GDM1 (cell line): ENCODE results near the gene COX19.

ENCODE experiments used
- DNase-seq: peaks from one replicate; lab custom pipeline; 2025; lab: John Stamatoyannopoulos, UW

Gene COX19, protein sequence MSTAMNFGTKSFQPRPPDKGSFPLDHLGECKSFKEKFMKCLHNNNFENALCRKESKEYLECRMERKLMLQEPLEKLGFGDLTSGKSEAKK

DNA sequence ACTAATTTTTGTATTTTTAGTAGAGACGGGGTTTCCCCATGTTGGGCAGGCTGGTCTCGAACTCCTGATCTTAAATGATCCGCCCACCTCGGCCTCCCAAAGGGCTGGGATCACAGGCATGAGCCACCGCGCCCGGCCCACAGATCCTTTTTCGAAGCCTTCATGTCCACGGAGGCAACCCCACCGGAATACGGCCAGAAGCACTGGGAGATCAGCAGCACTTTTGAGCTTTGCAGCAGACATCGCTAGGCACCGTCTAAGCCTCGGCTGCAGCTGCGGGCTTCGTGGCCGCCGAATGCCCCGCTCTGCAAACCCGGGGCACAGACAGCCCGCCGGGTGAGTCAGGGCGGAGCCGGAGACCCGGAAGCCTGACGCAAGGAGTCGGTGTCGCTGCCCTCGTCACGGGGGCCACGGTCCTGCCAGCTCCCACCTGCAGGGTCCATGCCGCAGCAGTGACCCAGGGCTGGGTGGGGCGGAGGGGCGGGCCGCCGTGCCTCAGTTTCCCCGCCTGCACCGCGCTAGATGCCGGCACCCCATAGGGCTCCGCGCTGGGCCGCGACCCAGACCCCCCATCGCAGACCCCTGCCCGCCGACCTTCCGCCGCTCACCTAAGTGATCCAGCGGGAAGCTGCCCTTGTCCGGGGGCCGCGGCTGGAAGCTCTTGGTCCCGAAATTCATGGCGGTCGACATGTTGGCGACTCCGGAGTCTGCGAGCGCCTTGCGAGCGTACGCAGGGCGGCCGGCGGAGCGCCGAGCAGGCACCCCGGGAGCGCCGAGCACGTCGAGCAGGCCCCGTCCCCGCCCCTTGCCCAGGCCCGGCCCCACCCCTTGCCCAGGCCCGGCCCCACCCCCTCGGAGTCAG, at the start of gene COX19:
Gene COX19 (minus strand): TSS at position 730 of the 862 bp plus-strand sequence. CDS start 40 bp downstream, at position 690.
- DNase-seq = peak; percentile 84

DNA sequence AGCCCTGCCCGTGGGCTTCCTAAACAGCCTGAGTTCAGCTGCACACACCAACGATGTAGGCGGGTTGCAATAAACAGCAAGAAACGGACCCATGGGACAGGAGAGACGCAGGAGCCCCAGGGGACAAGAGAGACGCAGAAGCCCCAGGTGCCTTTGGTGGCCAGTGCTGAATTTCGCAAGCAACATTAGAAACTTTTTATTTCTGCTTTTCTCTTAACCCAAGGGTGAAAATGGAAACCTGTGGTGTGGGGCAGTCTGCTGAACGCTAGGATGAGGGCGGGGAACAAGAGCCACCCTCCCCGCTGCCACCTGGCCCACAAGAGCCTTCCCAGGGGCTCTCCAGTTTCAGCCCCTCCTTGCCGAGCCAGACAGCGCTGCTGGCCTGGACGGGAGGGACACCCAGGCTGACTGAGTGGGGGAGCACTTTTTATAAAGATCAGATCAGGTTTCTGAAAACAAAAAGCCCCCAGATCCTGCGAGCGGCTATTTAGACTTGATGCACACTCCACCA, 49.0 kb upstream of the COX19 start:
- no peak for DNase-seq

DNA sequence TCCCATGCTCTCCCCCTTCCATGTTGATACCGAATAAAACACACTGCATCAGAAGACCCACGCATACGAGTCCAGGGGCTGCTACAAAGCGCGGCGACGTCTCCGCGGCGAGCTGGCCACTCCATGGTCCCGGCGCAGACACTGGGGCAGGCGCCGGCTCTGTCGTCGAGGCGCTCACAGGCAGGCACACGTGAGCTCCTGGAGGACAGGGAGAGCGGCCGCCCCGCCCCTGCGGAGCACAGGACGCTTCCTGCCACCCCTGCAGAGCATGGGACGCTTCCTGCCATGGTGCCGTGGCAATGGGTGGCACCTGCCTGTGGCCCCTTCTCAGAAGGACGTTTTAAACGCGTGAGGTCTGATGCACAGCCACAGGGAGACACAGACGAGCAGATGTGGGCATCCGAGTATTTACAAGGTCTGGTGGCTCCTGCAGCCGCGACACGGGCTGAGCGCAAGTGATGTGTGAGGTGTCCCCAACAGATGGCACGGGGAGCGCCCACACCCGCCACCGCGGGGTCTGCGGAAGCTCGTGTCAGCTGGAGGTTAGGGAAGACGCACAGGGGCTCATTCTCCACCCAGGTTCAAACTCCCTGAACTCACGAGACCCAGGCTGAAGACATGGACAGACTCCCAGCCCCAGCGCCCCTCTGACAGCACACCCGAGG, 47.6 kb upstream of the COX19 start:
- no peak for DNase-seq

DNA sequence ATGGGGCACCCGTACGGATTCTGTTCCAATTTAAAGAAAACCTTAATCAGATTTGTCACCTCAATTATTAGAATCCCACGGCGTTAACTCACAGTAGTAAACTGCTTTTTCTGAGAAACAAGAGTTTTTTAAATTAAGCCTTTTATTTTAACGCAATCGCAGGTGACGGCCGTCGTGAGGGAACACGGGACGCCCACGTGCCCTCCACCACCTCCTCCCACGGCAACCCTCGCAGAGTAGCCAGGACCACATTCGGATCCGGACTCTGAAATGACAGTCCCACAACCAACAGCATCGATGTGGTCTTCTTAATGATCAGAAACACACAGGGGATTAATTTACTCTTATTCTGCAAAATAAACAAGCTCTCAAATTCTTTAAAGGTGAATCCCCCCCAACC, 47.0 kb upstream of the COX19 start:
- no peak for DNase-seq

DNA sequence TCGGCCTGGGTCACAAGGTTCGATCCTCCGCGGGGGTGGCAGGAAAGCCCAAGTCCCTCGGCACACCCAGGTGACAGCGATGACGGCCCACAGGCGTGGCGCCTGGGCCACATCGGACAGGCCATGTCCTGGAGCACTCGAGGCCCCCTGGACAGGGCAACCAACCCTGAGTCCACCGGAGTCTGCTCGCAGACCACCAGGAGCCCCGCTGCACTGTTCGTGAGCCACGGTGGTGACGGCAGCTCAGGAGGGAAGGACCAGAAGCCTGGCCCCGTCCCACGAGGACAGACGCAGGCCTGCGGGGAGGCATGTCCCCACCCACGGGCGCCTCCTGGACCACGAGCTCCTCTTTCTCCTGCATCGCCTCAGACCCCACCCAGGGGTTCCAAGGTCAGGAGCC, 46.6 kb upstream of the COX19 start:
- DNase-seq = no peak

DNA sequence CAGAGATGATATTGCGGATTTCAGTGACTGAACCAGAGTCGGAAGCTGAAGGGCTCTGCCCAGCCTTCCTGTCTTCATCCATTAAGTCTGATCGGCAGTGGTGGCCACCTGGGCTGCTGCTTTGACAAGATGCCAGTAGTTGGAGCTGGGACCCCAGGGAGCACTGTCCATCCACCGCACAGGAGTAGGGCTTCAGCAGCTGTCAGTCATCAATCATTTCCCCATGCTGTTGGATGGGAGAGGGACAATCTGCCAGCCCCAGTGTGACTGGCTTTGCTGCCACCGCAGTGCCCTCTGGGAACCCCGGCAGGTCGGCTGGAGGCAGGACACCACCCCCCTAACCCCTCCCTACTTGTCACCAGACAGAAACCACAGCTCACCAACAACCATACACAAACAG, 46.0 kb upstream of the COX19 start:
- no peak for DNase-seq

DNA sequence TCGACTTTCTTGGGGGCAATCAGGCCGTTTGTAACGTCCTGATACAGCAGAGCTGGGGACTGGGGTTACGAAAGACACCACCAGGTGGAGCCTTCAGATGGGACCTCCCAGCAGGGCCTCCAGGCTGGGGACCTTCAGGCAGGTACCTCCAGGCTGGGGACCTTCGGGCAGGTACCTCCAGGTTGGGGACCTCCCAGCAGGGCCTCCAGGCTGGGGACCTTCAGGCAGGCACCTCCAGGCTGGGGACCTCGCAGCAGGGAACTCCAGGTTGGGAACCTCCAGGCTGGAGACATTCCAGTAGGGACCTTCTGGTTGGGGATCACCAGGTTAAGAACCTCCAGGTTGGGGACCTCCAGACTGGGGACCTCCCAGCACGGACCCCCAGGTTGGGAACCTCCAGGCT, 45.5 kb upstream of the COX19 start:
- DNase-seq = no peak

DNA sequence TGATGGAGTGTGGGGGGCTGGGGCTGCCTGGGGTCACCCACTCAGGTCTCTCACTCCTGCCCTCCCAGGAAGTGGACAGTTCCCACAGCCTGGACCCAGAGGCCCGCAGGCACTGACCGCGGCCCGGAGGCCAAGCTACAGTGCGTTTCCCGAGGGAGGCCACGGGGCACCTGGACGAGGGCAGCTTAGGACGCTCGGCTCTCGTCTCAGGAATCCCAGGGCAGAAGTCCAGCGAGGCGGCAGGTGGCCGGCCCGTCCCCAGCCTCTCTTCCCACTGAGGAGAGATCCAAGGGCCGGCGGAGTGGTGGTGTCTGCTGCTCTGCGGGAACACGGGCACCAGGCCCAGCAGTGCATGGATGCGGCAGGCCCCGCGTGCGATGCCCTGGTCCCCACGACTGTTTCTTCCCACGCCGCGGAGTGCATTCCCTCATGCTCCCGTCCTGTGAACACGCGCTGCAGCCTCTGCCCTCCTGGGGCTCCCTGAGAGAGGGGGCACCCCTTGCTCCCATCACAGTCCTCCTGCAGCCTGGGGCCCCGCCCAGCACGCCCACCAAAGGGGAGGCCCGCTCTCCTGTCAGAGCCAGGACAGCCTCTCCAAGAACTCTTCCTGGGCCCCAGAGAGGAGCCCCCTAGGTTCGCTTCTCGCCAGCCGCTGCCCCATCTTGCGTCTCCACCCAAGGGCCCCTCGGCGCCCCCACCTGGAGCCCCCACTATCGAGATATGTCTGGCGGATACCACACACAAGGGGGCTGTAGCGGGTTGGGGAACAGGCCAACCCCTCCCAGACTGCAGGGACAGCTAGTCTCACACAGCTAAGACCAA, 44.7 kb upstream of the COX19 start:
- DNase-seq = no peak

DNA sequence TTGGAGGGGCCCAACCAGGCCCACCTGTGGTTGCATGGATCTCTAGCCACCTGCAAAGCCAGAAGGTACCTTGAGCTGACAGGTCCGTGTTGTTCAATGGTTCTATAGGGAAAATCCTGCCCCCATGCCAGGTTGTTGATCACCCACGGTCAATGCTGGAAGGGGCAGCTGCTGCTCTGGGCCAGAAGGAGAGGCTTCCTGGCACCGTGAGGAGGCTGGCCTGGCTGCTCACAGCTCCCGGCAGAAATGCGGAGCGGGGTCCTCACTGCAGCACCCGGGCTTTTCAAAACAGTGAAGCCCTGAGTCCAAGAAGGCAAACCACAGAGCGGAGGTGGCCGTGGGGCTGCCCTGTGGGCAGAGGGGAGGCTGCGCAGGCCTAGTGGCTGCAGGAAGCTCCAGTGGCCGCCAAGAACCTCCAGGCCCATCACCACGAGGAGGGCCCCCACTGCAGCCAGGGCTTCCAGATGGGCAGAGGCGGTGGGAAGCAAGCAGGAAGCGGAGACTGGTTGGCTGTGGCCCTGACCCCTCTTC, 44.0 kb upstream of the COX19 start:
- DNase-seq = no peak

DNA sequence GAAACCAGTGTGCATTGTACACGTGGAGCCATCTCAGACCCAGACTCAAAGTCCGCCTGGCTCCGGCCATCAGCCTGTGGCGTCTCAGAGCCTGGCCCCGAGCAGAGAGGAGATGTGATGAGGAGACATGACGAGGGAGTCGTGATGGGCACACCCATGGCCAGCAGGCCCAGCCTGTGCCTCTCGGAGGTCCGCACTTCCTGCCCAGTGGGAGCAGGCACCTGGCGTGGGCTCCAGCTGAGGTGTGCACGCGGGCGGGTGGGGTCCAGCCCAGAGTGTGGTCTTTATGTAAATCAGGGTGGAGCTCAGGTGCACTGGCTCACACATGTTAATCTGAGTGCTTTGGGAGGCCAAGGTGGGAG, 43.0 kb upstream of the COX19 start:
- DNase-seq = no peak

DNA sequence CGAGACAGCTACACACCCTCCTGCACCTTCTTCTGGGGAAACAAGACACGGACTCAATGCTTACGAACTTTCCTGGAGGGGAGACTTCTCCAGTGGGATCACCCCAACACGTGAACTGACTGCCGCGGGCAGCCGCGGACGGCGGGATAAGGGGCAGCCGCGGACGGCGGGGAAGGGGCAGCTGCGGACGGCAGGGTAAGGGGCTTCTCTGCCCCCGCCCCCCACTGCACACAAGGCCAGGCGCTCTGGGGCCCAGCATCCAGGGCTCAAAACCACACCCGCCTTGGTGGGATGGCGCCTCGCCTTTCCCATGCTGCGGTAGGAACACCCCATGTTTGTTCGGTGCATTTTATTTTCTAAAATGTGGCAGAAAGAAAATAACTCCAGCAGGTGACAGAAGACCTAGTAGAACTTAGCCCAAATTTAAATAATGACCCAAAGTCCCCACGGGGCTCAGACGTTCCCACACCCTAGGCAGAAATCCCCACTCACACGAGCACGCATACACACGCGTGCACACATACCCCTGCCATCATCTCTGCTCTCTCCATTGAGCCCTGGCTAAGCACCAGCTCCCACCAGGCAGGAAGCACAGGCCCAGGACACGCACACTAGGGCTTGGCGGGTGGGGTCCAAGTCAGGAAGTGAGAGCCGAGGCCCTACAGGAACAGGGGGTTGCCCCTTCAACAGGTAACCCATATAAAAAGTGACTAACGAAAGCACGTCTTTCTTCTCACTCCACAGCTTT, 42.4 kb upstream of the COX19 start:
- DNase-seq = no peak

DNA sequence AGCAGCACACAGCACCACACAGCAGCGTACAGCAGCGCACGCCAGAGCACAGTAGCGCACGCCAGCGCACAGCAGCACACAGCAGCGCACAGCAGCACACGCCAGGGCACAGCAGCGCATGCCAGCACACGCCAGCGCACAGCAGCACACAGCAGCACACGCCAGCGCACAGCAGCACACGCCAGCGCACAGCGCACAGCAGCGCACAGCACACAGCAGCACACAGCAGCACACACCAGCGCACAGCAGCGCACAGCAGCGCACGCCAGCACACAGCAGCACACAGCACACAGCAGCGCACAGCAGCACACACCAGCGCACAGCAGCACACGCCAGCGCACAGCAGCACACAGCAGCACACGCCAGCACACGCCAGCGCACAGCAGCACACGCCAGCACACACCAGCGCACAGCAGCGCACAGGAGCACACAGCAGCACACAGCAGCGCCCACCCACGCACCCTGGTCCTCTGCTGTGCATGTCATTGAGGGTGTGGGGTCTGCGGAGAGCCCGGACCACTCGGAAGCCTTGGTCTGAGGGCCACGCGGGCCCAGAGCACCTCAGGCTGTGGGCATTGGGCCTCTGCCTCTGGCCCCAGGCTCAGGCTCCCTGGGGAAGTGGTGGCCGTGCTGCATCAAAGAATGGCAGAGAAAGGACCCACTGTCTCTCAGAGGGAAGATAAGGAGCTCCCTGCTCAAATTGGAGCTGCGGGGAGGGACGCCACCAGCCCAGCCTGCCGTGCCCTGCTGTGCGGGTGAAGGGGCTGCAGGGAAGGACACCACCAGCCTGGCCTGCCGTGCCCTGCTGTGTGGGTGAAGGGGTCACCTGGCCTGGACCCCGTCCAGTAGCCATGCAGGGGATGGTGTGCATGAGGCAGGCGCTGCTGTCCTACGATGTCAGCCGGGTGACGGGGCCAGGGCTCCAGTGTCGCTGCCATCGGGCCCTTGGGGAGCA, 41.5 kb upstream of the COX19 start:
- DNase-seq = no peak

DNA sequence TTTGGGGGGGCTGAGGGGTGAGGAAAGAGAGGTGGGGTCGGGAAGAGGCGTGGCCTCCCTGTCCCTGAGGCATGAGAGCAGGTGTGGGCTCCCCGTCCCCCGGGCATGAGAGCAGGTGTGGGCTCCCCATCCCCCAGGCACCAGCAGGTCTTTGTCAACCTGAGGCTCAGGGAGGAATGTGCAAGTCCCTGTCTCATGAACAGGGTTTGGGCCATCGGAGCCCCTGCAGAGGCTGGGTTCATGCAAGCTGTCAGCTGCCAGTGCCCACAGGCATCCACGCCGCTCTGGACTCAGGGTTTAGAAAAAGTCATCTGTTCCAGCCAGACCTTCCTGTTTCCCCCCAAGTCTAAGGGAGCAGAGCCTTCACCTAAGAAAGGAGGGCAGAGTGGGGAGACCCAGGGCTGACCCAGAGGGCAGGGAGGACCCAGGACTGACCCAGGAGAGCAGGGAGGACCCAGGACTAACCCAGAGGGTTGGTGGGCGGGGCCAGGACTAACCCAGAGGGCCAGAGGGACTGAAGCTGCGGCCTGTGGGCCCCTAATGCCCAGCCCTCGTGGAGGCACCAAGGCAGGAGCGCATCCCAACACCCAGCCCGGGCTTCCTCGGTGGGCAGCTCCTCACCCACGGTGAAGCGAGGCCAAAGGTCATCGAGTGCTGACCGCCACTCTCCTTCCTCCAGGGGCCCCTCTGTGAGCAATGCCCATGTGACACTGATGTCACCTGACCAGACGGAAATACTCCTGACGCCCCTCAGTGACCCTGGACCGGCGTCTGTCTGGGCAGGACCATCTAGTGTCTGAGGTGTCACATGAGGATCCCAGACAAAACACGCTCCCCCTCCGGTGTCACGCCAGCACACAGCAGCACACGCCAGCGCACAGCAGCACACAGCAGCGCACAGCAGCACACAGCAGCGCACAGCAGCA, 40.1 kb upstream of the COX19 start:
- no peak for DNase-seq

DNA sequence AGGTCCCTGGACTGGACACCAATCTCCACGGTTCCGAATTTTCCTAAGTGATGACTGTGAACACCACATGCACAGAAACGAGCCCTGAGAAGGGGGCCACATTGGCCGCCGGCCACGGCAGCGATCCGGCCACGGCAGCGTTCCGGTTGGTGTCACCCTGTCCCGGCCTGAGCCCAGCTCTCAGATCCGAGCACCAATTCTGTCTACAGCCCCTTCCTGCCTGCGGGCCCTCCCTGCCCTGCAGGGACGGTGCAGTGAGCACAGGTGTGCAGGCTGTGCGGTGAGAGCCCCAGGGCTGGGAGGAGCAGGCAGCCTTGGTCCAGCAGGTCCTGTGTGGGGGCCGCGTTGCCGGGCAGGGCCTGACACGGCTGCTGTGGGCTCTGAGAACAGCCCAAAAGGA, 39.3 kb upstream of the COX19 start:
- no peak for DNase-seq

DNA sequence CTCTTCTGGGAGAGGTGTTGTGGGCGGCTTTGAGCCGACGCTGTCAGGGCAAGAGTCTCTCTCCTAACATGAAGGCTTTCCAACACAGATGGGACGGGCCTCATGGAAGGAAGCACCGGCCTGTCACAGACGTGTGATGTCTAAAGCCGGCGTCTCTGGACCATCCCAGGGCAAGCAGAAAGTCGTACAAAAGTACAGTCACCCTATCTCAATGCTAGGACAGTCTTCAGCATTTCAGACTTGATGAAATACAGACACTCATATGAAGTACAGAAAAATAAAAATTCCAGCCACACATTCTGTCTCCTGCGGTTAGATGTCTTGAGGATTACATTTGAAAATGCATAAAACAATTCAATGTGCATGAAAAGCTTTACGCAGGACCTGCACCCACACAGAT, 38.2 kb upstream of the COX19 start:
- no peak for DNase-seq

DNA sequence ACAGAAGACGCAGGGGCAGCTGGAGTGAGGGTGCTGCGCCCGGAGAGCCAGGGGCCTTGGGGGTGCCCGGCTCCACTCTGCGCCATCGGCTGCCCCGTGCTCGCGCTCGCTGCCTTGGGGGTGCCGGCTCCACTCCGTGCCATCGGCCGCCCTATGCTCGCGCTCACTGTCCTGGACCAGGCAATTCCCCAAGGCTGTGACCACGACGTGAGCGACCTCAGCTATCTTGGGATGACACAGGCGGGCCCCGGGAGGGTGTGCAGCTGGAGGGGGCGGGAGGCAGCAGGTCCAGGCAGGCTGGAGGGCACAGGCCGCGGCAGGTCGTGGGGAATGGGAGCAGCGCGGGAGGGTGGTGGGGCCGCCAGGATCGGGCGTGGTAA, 37.4 kb upstream of the COX19 start:
- DNase-seq = no peak

DNA sequence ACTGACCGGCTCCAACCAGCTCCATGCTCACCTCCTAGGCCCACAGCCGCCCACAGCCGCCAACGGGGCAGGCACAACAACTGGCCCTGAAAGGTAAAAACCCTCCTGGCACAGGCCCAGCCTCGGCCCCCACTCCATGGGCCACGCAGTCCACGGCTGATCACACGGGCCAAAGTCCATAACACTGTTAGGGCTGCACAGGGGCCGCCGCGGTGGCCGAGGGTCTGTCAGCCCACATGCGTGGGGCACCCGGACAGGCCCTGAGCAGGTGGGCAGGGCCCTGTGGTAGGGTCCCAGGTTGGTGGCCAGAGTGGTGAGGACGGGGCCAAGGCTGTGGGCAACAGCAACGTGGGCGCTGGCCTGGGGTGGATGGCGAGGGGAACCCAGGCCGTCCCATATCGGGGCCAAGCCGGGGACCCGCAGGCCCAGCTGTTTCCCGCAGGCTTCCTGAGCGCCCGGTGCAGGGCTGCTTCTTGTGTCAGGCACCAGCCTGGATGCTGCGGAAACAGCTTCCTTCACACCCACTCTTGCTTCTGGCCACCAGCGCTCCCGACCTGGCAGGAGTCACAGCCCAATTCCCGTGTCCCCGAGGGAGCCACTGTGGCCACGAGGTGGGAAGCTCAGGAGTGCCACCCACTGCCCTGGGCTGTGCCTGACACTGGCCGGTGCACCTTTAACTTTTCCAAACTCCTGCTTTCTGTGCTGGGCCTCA, 36.8 kb upstream of the COX19 start:
- no peak for DNase-seq

DNA sequence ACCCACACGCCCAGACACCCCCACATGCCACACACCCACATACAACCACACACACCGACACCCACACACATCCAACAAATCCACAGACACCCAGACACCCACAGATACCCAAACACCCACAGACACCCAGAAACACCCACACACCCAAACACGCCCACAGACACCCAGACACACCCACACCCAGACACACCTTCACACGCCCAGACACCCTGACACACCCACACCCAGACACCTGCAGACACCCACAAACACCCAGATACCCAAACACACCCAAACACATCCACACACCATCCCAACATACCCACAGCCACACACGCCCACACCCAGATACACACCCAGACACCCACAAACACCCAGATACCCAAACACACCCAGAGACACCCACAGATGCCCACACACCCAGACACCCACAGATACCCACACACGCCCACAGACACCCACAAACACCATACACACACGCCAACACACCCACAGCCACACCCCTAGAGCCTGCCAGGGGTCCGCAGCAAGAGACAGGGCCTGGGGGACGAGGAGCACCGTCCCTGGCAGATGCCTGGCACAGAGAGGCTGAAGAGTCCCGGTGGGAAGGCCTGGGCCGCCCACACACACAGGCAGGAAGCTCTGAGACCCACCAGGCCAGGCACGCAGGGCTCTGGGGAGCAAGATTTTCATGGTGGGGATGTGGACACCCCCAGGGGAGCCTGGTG, 36.1 kb upstream of the COX19 start:
- no peak for DNase-seq
